ENCODE measurements around the gene GPRC5B.

- TF ChIP-seq CTCF (IDR thresholded peaks at IDR 0.05): no peak
- no peak for TF ChIP-seq ZFX (IDR thresholded peaks at IDR 0.05; ENCODE audit: borderline replicate concordance)
These were observed 35.9 kb downstream of the GPRC5B start for GRCh38 chr16:19848756-19849155.
